IMR-90 (cell line): ENCODE results near the gene CASP2. TPM values are rescaled to one million over a fixed set of nuclear protein-coding genes. Genes with fewer than 3 reads are reported as not detected.

Source experiments
- ATAC-seq: fragments of 200-7000 bp; cut with Tn5 transposase; 2 replicates; pipeline ENCODE4 v1.9.1; 2020; ENCODE audit warnings: low read depth, mild to moderate bottlenecking, moderate library complexity
- BruUV-seq: library from RNA; stranded (reverse); fragments of 400-500 nt; replicated peaks from 2 replicates; lab custom pipeline; 2021; lab: Mats Ljungman, UMichigan
- CTCF ChIA-PET: fragments of 300-600 bp; formaldehyde crosslinking; extraction: SDS; loops from one replicate; lab custom pipeline; 2021; ENCODE audit warnings: antibody characterized with exemption; lab: Yijun Ruan, JAX
- POLR2A ChIA-PET: fragments of 300-600 bp; sonication (Branson Sonifier 250); formaldehyde crosslinking; loops from one replicate; lab custom pipeline; 2022; ENCODE audit warnings: antibody characterized with exemption; ENCODE audit not compliant: unreplicated experiment; lab: Charles Lee
- DNase-seq: peaks from one replicate; pipeline ENCODE4 v3.0.0; 2013
- H2AFZ ChIP-seq: replicated peaks from 2 replicates; pipeline ENCODE3; 2013; ENCODE audit warnings: low read length, mild to moderate bottlenecking; ENCODE audit not compliant: poor library complexity
- H2AK5ac ChIP-seq: 2 replicates; pipeline ENCODE4 v1.6.1; 2013; ENCODE audit warnings: low read depth, low read length, inconsistent platforms
- H2AK9ac ChIP-seq: replicated peaks from 2 replicates; pipeline ENCODE3; 2013; ENCODE audit warnings: mild to moderate bottlenecking, low read depth, low read length, moderate library complexity; ENCODE audit not compliant: poor library complexity
- H2BK120ac ChIP-seq: 2 replicates; pipeline ENCODE4 v1.6.1; 2013; ENCODE audit warnings: low read depth, low read length, inconsistent platforms
- H2BK15ac ChIP-seq: 3 replicates; pipeline ENCODE4 v1.6.1; 2013; ENCODE audit warnings: low read depth, low read length, inconsistent platforms
- H2BK20ac ChIP-seq: 2 replicates; pipeline ENCODE4 v1.6.1; 2013; ENCODE audit warnings: low read depth, mild to moderate bottlenecking, inconsistent platforms, low read length, moderate library complexity
- H2BK5ac ChIP-seq: 2 replicates; pipeline ENCODE4 v1.6.1; 2013; ENCODE audit warnings: mild to moderate bottlenecking, low read depth, low read length, inconsistent platforms; ENCODE audit not compliant: poor library complexity, severe bottlenecking
- H3K14ac ChIP-seq: replicated peaks from 2 replicates; pipeline ENCODE4 v1.6.1; 2013; ENCODE audit warnings: low read depth, low read length, inconsistent platforms
- H3K18ac ChIP-seq: 2 replicates; pipeline ENCODE4 v1.6.1; 2013; ENCODE audit warnings: low read depth, low read length, control low read depth
- H3K23ac ChIP-seq: 2 replicates; pipeline ENCODE4 v1.6.1; 2013; ENCODE audit warnings: low read depth, low read length, inconsistent platforms
- H3K27ac ChIP-seq: 2 replicates; pipeline ENCODE4 v1.5.1; 2013; ENCODE audit warnings: mild to moderate bottlenecking, control low read depth, low read length; ENCODE audit not compliant: insufficient read depth
- H3K27me3 ChIP-seq: 2 replicates; pipeline ENCODE4 v1.6.1; 2013; ENCODE audit warnings: low read length; ENCODE audit not compliant: control insufficient read depth, insufficient read depth
- H3K36me3 ChIP-seq: 2 replicates; pipeline ENCODE4 v1.6.1; 2013; ENCODE audit warnings: low read length, mixed read lengths; ENCODE audit not compliant: control insufficient read depth, insufficient read depth
- H3K4ac ChIP-seq: 2 replicates; pipeline ENCODE4 v1.6.1; 2013; ENCODE audit warnings: low read depth, low read length, inconsistent platforms
- H3K4me1 ChIP-seq: 2 replicates; pipeline ENCODE4 v1.6.1; 2013; ENCODE audit warnings: low read length, mixed read lengths; ENCODE audit not compliant: control insufficient read depth, insufficient read depth
- H3K4me2 ChIP-seq: 2 replicates; pipeline ENCODE4 v1.6.1; 2013; ENCODE audit warnings: low read depth, mild to moderate bottlenecking, control low read depth, low read length, moderate library complexity
- H3K4me3 ChIP-seq: 2 replicates; pipeline ENCODE4 v1.5.1; 2013; ENCODE audit warnings: low read depth, mild to moderate bottlenecking, control low read depth, low read length, moderate library complexity; ENCODE audit not compliant: insufficient read depth
- H3K56ac ChIP-seq: 2 replicates; pipeline ENCODE4 v1.6.1; 2013; ENCODE audit warnings: low read length, inconsistent platforms; ENCODE audit not compliant: insufficient read depth; ENCODE audit errors: extremely low read depth
- H3K79me1 ChIP-seq, 2 experiments: 2 replicates each; pipeline ENCODE4 v1.6.1; 2013; ENCODE audit warnings: low read length in 2 of 2, inconsistent platforms in 1 of 2, low read depth in 1 of 2
- H3K9ac ChIP-seq: 2 replicates; pipeline ENCODE4 v1.6.1; 2013; ENCODE audit warnings: low read depth, low read length, control low read depth
- H3K9me1 ChIP-seq: 2 replicates; pipeline ENCODE4 v1.6.1; 2013; ENCODE audit warnings: low read length, inconsistent platforms; ENCODE audit not compliant: insufficient read depth
- H3K9me3 ChIP-seq: 2 replicates; pipeline ENCODE4 v1.6.1; 2013; ENCODE audit warnings: low read length; ENCODE audit not compliant: control insufficient read depth, insufficient read depth
- H4K20me1 ChIP-seq: 2 replicates; pipeline ENCODE4 v1.6.1; 2013; ENCODE audit warnings: low read length, inconsistent platforms; ENCODE audit not compliant: insufficient read depth
- H4K5ac ChIP-seq: 2 replicates; pipeline ENCODE4 v1.6.1; 2013; ENCODE audit warnings: mild to moderate bottlenecking, low read depth, low read length, control low read depth
- H4K8ac ChIP-seq, 2 experiments: 2 replicates each; pipeline ENCODE4 v1.6.1; 2013; ENCODE audit warnings: low read depth in 2 of 2, low read length in 2 of 2, control low read depth in 1 of 2, inconsistent platforms in 1 of 2
- H4K91ac ChIP-seq: 2 replicates; pipeline ENCODE4 v1.6.1; 2013; ENCODE audit warnings: low read depth, low read length, inconsistent platforms; ENCODE audit not compliant: insufficient read depth
- FOS ChIP-seq: fragments of 150-350 bp; IDR thresholded peaks from 2 replicates; pipeline ENCODE4 v1.6.1; 2016; ENCODE audit warnings: low read depth, low read length
- MXI1 ChIP-seq: IDR thresholded peaks from 2 replicates; pipeline ENCODE4 v1.6.1; 2012; ENCODE audit warnings: low read depth, mild to moderate bottlenecking, low read length, moderate library complexity, borderline replicate concordance
- WGBS, 2 experiments: methylation state at CpG; one replicate each; pipeline versions ENCODE4 v1.1.5 to v1.1.7; 2013; ENCODE audit warnings: missing lambda C conversion rate in 2 of 2; ENCODE audit not compliant: insufficient read length in 1 of 2; ENCODE audit errors: extremely low coverage in 2 of 2; 5-methylcytosine and 5-hydroxymethylcytosine counted together
- dilution Hi-C: fragments of 300-500 bp; cut with HindIII; formaldehyde crosslinking; loops from one replicate; pipeline ENCODE4 v1.14.3; 2018; ENCODE audit warnings: low sequenced_read_pairs; ENCODE audit not compliant: unreplicated experiment
- in situ Hi-C: fragments of 300-500 bp; cut with MboI; formaldehyde crosslinking; loops from 3 replicates; pipeline ENCODE4 v1.14.3; 2019; ENCODE audit warnings: low sequenced_read_pairs, inconsistent platforms, mixed read lengths
- intact Hi-C: fragments of 100-400 bp; cut with micrococcal nuclease; formaldehyde crosslinking; loops from 2 replicates; pipeline ENCODE4 v1.10.0; 2022
- polyA plus RNA-seq, 3 experiments: library from polyadenylated mRNA; depleted of rRNA; stranded (reverse); fragments of >200 nt; gene quantifications; 2 replicates each; pipeline ENCODE4 v1.2.3, GENCODE V29; 2012; ENCODE audit warnings: low replicate concordance in 1 of 3
- total RNA-seq: library from RNA; depleted of rRNA; stranded (reverse); fragments of >200 nt; gene quantifications from 2 replicates; pipeline ENCODE4 v1.2.3, GENCODE V29; 2012

The CASP2 gene
- total and polyA plus RNA-seq, 2 of the 4 experiments (the other 2 are of a cell fraction) = 15.4 to 25.6 TPM

DNA sequence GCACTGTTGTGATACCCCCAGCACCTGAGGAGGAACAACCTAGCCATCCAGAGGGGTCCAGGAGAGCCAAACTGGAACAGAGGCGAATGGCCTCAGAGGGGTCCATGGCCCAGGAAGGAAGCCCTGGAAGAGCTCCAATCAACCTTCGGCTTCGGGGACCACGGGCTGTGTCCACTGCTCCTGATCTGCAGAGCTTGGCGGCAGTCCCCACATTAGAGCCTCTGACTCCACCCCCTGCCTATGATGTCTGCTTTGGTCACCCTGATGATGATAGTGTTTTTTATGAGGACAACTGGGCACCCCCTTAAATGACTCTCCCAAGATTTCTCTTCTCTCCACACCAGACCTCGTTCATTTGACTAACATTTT lies 1.6 kb upstream of the CASP2 start:
- Histone ChIP-seq H3K4ac (no peak overlapping the region), H3K18ac (no peak overlapping the region), H3K36me3 (peaks cover 2% of the 10 kb centered on the region; the same call in 1 of the 2 replicates), H2BK20ac (no peak overlapping the region), H3K9me1 (peaks cover 6% of the 10 kb centered on the region; the same call in 1 of the 2 replicates), H3K4me2 (no peak overlapping the region), H2BK15ac (no peak overlapping the region), H2AFZ (no peak overlapping the region), H3K23ac (no peak overlapping the region), H3K27me3 (no peaks in the 10 kb centered on the region), H2BK5ac (no peak overlapping the region), H3K4me3 (no peak overlapping the region), H4K5ac (no peak overlapping the region), H4K91ac (no peak overlapping the region), H2AK9ac (no peak overlapping the region), H3K4me1 (peaks cover 5% of the 10 kb centered on the region; the same call in 1 of the 2 replicates), H4K20me1 (peaks cover 9% of the 10 kb centered on the region; the same call in 1 of the 2 replicates), H4K8ac (no peak overlapping the region), H2AK5ac (no peak overlapping the region), H3K27ac (no peak overlapping the region), H2BK120ac (no peak overlapping the region), H3K14ac (no peak overlapping the region), H3K56ac (no peak overlapping the region), H3K9ac (no peak overlapping the region), H3K79me1 (peaks cover 4 to 22% of the 10 kb centered on the region in 2 experiments; a peak in 2 of 4 replicates), H3K9me3 (no peaks in the 10 kb centered on the region)
- TF ChIP-seq FOS (no peak), MXI1 (no peak)
- DNase-seq (no peak), ATAC-seq (no peak)
- CTCF ChIA-PET = no interaction called here
- BruUV-seq = no TSS peak
- whole genome bisulfite sequencing, 2 experiments = 95% methylated on average over 3 of the region's 6 CpGs; no CpG with 5 or more reads in 1 of the 2 experiments
- dilution Hi-C loops = no loop called here
- in situ Hi-C loops = no loop called here
- intact Hi-C loops = no loop called here
- POLR2A ChIA-PET = interaction anchor here (0.5 kb wide), 1 partner anchor 50 kb away, joined by 3 read pairs; no protein-coding TSS in a partner anchor
